Activated naive CD4-positive, alpha-beta T cell treated with anti-CD3 and anti-CD28 coated beads for 36 hours (primary cell): ENCODE results near the gene AICDA. TPM values are rescaled to one million over a fixed set of nuclear protein-coding genes. Genes with fewer than 3 reads are reported as not detected.
"Not testable (repeated sequence)": the region's sequence is repeated elsewhere in the genome, so short reads cannot be mapped to it uniquely, and the experiment has no call there.

ENCODE experiments used
- CTCF ChIA-PET: fragments of 350-600 bp; sonication (Branson Sonifier 250); formaldehyde crosslinking; loops from one replicate; lab custom pipeline; 2021; ENCODE audit warnings: antibody characterized with exemption; lab: Charles Lee
- DNase-seq: peaks from one replicate; pipeline ENCODE4 v3.0.0-alpha.2; 2020
- H3K27ac Mint-ChIP-seq: one replicate; pipeline ENCODE4 v1.8.0; 2021; ENCODE audit warnings: mild to moderate bottlenecking, mixed read lengths
- H3K27me3 Mint-ChIP-seq: one replicate; pipeline ENCODE4 v1.8.0; 2021; ENCODE audit warnings: low read depth, mixed read lengths
- H3K36me3 Mint-ChIP-seq: one replicate; pipeline ENCODE4 v1.8.0; 2021; ENCODE audit warnings: low read depth, mixed read lengths
- H3K4me1 Mint-ChIP-seq: one replicate; pipeline ENCODE4 v1.8.0; 2021; ENCODE audit warnings: low read depth, mixed read lengths
- H3K4me3 Mint-ChIP-seq: one replicate; pipeline ENCODE4 v1.8.0; 2021; ENCODE audit warnings: mild to moderate bottlenecking, moderate library complexity, mixed read lengths
- H3K9me3 Mint-ChIP-seq: one replicate; pipeline ENCODE4 v1.8.0; 2021; ENCODE audit warnings: mixed read lengths
- intact Hi-C: fragments of 100-400 bp; cut with micrococcal nuclease; formaldehyde crosslinking; loops from one replicate; pipeline ENCODE4 v1.15.1; 2023
- total RNA-seq, 2 experiments: library from RNA; stranded (reverse); gene quantifications; one replicate each; pipeline ENCODE4 v1.2.3, GENCODE V29; 2021

The AICDA gene
- total RNA-seq, 2 experiments from 2014 or later: not detected

- no peak overlapping the region for H3K4me3 Mint-ChIP-seq
- H3K36me3 Mint-ChIP-seq: no peaks in the 10 kb centered on the region
- CTCF ChIA-PET: no interaction called here
- no peak overlapping the region for H3K27ac Mint-ChIP-seq
- H3K4me1 Mint-ChIP-seq: no peaks in the 10 kb centered on the region
- peaks cover 12% of the 10 kb centered on the region for H3K9me3 Mint-ChIP-seq
- peaks cover 7% of the 10 kb centered on the region for H3K27me3 Mint-ChIP-seq
- intact Hi-C loops: no loop called here
- DNase-seq: no peak
Measured at GRCh38 chr12:8566525-8566924, 46.1 kb downstream of the AICDA start.

- H3K36me3 Mint-ChIP-seq, H3K27ac Mint-ChIP-seq, H3K4me3 Mint-ChIP-seq, intact Hi-C loops, DNase-seq, H3K27me3 Mint-ChIP-seq, H3K4me1 Mint-ChIP-seq: not testable (repeated sequence)
- peaks cover 12% of the 10 kb centered on the region for H3K9me3 Mint-ChIP-seq
- CTCF ChIA-PET: interaction anchor here (2.3 kb wide), 1 partner anchor 22 kb away, joined by 6 read pairs; no protein-coding TSS in a partner anchor
Measured at GRCh38 chr12:8566052-8566451, 46.6 kb downstream of the AICDA start.

- intact Hi-C loops: no loop called here
- no peak overlapping the region for H3K27ac Mint-ChIP-seq
- H3K36me3 Mint-ChIP-seq: no peaks in the 10 kb centered on the region
- no peaks in the 10 kb centered on the region for H3K4me1 Mint-ChIP-seq
- CTCF ChIA-PET: interaction anchor here (2.3 kb wide), 1 partner anchor 20 kb away, joined by 6 read pairs; no protein-coding TSS in a partner anchor
- no peak for DNase-seq
- H3K27me3 Mint-ChIP-seq: peaks cover 7% of the 10 kb centered on the region
- H3K9me3 Mint-ChIP-seq: peaks cover 12% of the 10 kb centered on the region
- no peak overlapping the region for H3K4me3 Mint-ChIP-seq
Measured at GRCh38 chr12:8564656-8565055, 48.0 kb downstream of the AICDA start.

- H3K27me3 Mint-ChIP-seq: peaks cover 7% of the 10 kb centered on the region
- no peak overlapping the region for H3K4me3 Mint-ChIP-seq
- DNase-seq: no peak
- CTCF ChIA-PET: no interaction called here
- peaks cover 12% of the 10 kb centered on the region for H3K9me3 Mint-ChIP-seq
- no peaks in the 10 kb centered on the region for H3K36me3 Mint-ChIP-seq
- intact Hi-C loops: loop anchor here (2.0 kb wide), 1 partner anchor 19 kb away; no protein-coding TSS in a partner anchor
- no peak overlapping the region for H3K27ac Mint-ChIP-seq
- H3K4me1 Mint-ChIP-seq: no peaks in the 10 kb centered on the region
Measured at GRCh38 chr12:8563356-8563755, 49.3 kb downstream of the AICDA start.

GRCh38 chr12:8562310-8562709, 50.3 kb downstream of the AICDA start:
- Mint-ChIP-seq H3K9me3 (peaks cover 12% of the 10 kb centered on the region), H3K4me1 (no peaks in the 10 kb centered on the region), H3K27ac (no peak overlapping the region), H3K4me3 (no peak overlapping the region), H3K36me3 (no peaks in the 10 kb centered on the region), H3K27me3 (peaks cover 7% of the 10 kb centered on the region)
- CTCF ChIA-PET: interaction anchor here (1.3 kb wide), 1 partner anchor 18 kb away, joined by 6 read pairs; no protein-coding TSS in a partner anchor
- intact Hi-C loops: loop anchor here (2.0 kb wide), 1 partner anchor 18 kb away; no protein-coding TSS in a partner anchor
- DNase-seq: no peak

GRCh38 chr12:8561011-8561410, 51.6 kb downstream of the AICDA start:
- CTCF ChIA-PET: interaction anchor here (1.0 kb wide), 1 partner anchor 17 kb away, joined by 3 read pairs; no protein-coding TSS in a partner anchor

GRCh38 chr12:8559676-8560075, 53.0 kb downstream of the AICDA start:
- CTCF ChIA-PET: interaction anchor here (0.5 kb wide), 1 partner anchor 50 kb away, joined by 6 read pairs; no protein-coding TSS in a partner anchor
- Mint-ChIP-seq H3K4me3 (no peak overlapping the region), H3K36me3 (no peaks in the 10 kb centered on the region), H3K27ac (no peak overlapping the region), H3K9me3 (peaks cover 12% of the 10 kb centered on the region), H3K27me3 (peaks cover 7% of the 10 kb centered on the region), H3K4me1 (peaks cover 11% of the 10 kb centered on the region)
- DNase-seq: no peak
- intact Hi-C loops: loop anchor here (5.0 kb wide), 1 partner anchor 88 kb away; no protein-coding TSS in a partner anchor

More at GRCh38 chr12:8561011-8561410, 51.6 kb downstream of the AICDA start:
- intact Hi-C loops: no loop called here
- H3K4me3 Mint-ChIP-seq: no peak overlapping the region
- DNase-seq: no peak
- peaks cover 12% of the 10 kb centered on the region for H3K9me3 Mint-ChIP-seq
- no peak overlapping the region for H3K27ac Mint-ChIP-seq
- no peaks in the 10 kb centered on the region for H3K36me3 Mint-ChIP-seq
- H3K27me3 Mint-ChIP-seq: peaks cover 7% of the 10 kb centered on the region
- peaks cover 10% of the 10 kb centered on the region for H3K4me1 Mint-ChIP-seq

- peak; percentile 40 for DNase-seq
- intact Hi-C loops: loop anchor here (1.0 to 5.0 kb wide), 3 partner anchors 12 to 91 kb away; no protein-coding TSS in a partner anchor
- no peaks in the 10 kb centered on the region for H3K36me3 Mint-ChIP-seq
- H3K9me3 Mint-ChIP-seq: no peaks in the 10 kb centered on the region
- no peak overlapping the region for H3K4me3 Mint-ChIP-seq
- H3K4me1 Mint-ChIP-seq: peaks cover 11% of the 10 kb centered on the region
- no peaks in the 10 kb centered on the region for H3K27me3 Mint-ChIP-seq
- peak overlapping the region; percentile 43 for H3K27ac Mint-ChIP-seq
- CTCF ChIA-PET: interaction anchor here (0.6 to 0.9 kb wide), 2 partner anchors 12 to 13 kb away, joined by 3 to 4 read pairs; no protein-coding TSS in a partner anchor
Measured at GRCh38 chr12:8556531-8557097, 56.0 kb downstream of the AICDA start.

GRCh38 chr12:8554451-8555195, 58.0 kb downstream of the AICDA start:
- DNase-seq: no peak
- peaks cover 11% of the 10 kb centered on the region for H3K4me1 Mint-ChIP-seq
- intact Hi-C loops: loop anchor here (5.0 kb wide), 1 partner anchor 93 kb away; no protein-coding TSS in a partner anchor
- CTCF ChIA-PET: interaction anchor here (0.9 kb wide), 1 partner anchor 10 kb away, joined by 3 read pairs; no protein-coding TSS in a partner anchor
- no peaks in the 10 kb centered on the region for H3K9me3 Mint-ChIP-seq
- no peak overlapping the region for H3K4me3 Mint-ChIP-seq
- H3K36me3 Mint-ChIP-seq: no peaks in the 10 kb centered on the region
- no peaks in the 10 kb centered on the region for H3K27me3 Mint-ChIP-seq
- no peak overlapping the region for H3K27ac Mint-ChIP-seq

- no peak for DNase-seq
- H3K9me3 Mint-ChIP-seq: no peaks in the 10 kb centered on the region
- no peaks in the 10 kb centered on the region for H3K27me3 Mint-ChIP-seq
- intact Hi-C loops: no loop called here
- CTCF ChIA-PET: interaction anchor here (2.0 kb wide), 1 partner anchor 9 kb away, joined by 6 read pairs; no protein-coding TSS in a partner anchor
- no peak overlapping the region for H3K4me3 Mint-ChIP-seq
- H3K27ac Mint-ChIP-seq: no peak overlapping the region
- H3K4me1 Mint-ChIP-seq: peaks cover 11% of the 10 kb centered on the region
- no peaks in the 10 kb centered on the region for H3K36me3 Mint-ChIP-seq
Measured at GRCh38 chr12:8553088-8553627, 59.5 kb downstream of the AICDA start.
